Endodermal cell (in vitro differentiated cells): ENCODE data around the gene OR2Z1. TPM values are rescaled to one million over a fixed set of nuclear protein-coding genes. Genes with fewer than 3 reads are reported as not detected.

Experiments
- DNase-seq: peaks from one replicate; pipeline ENCODE4 v3.0.0-alpha.2; 2017
- H3K27ac ChIP-seq: 2 replicates; pipeline ENCODE4 v1.5.1; 2013; ENCODE audit warnings: mild to moderate bottlenecking, low read depth, low read length, moderate library complexity
- H3K27me3 ChIP-seq: 2 replicates; pipeline ENCODE4 v1.6.1; 2013; ENCODE audit warnings: mild to moderate bottlenecking, low read length, moderate library complexity; ENCODE audit not compliant: insufficient read depth, control insufficient read depth, poor library complexity, severe bottlenecking
- H3K36me3 ChIP-seq: 2 replicates; pipeline ENCODE4 v1.7.0; 2013; ENCODE audit warnings: mild to moderate bottlenecking, low read length, moderate library complexity; ENCODE audit not compliant: control insufficient read depth, insufficient read depth
- H3K4me1 ChIP-seq: one replicate; pipeline ENCODE4 v1.7.0; 2013; ENCODE audit warnings: low read length; ENCODE audit not compliant: control insufficient read depth, insufficient read depth
- H3K4me3 ChIP-seq: 2 replicates; pipeline ENCODE4 v1.5.1; 2013; ENCODE audit warnings: mild to moderate bottlenecking, low read length, moderate library complexity
- H3K9ac ChIP-seq: 2 replicates; pipeline ENCODE4 v1.6.1; 2013; ENCODE audit warnings: mild to moderate bottlenecking, low read length, moderate library complexity; ENCODE audit not compliant: poor library complexity, severe bottlenecking; ENCODE audit errors: extremely low read depth
- H3K9me3 ChIP-seq: 2 replicates; pipeline ENCODE4 v1.6.1; 2013; ENCODE audit warnings: mild to moderate bottlenecking, low read length, moderate library complexity; ENCODE audit not compliant: control insufficient read depth
- H3K27ac Mint-ChIP-seq: 2 replicates; pipeline ENCODE4 v1.8.0; 2020; ENCODE audit warnings: mixed read lengths
- H3K27me3 Mint-ChIP-seq: 2 replicates; pipeline ENCODE4 v1.8.0; 2021; ENCODE audit warnings: mild to moderate bottlenecking, mixed read lengths; ENCODE audit not compliant: insufficient read depth
- H3K36me3 Mint-ChIP-seq: 2 replicates; pipeline ENCODE4 v1.8.0; 2020; ENCODE audit warnings: low read depth, mixed read lengths
- H3K4me1 Mint-ChIP-seq: 2 replicates; pipeline ENCODE4 v1.8.0; 2020; ENCODE audit warnings: mixed read lengths
- H3K4me3 Mint-ChIP-seq: 2 replicates; pipeline ENCODE4 v1.8.0; 2020; ENCODE audit warnings: mild to moderate bottlenecking, moderate library complexity, mixed read lengths
- H3K9me3 Mint-ChIP-seq: 2 replicates; pipeline ENCODE4 v1.8.0; 2020; ENCODE audit warnings: mild to moderate bottlenecking, mixed read lengths
- WGBS, 2 experiments: methylation state at CpG; one replicate each; pipeline versions ENCODE4 v1.1.5 to v1.1.7; 2013; ENCODE audit warnings: missing lambda C conversion rate in 2 of 2, mixed read lengths in 1 of 2; ENCODE audit not compliant: insufficient coverage in 1 of 2, insufficient read length in 1 of 2; 5-methylcytosine and 5-hydroxymethylcytosine counted together
- total RNA-seq, 2 donors: library from RNA; stranded (reverse); fragmentation: NEBNext Ultra II Directional in 1 of 2; extraction: Animal tissue kit (Norgen Biotek cat#: 25700) in 1 of 2; gene quantifications; 2 replicates in 1 of 2; 3 replicates in 1 of 2; pipeline ENCODE4 v1.2.1, GENCODE V29; 2021
- TF ChIP-seq, protein P1 (sequence below): fragments of 200-600 bp; sonication (generic); conservative IDR thresholded peaks from 2 replicates; pipeline ENCODE4 v1.5.0; 2021; ENCODE audit warnings: antibody characterized with exemption, mild to moderate bottlenecking

Gene OR2Z1
- total RNA-seq, 2 donors from 2014 or later: not detected

DNA sequence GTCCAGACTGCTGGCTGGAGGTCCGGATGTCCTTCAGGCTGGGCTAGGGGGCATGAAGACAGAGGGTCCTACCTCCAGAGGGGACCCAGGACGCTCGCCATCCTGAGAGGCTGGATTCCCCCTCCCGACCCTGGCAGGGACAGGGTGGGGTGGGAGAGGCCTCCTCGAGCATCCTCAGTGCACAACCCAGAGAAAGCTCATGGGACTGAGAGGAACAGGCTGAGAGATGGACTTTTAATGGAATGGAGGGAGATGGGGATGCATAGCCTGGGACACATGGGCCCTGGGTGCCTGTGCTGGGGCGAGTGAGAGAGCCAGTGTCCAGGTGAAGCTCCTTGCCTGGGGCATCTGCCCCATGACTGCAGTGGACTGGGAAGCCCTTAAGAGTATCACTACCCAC lies 25.9 kb upstream of the OR2Z1 start:
- no peaks in the 10 kb centered on the region for H3K4me1 Mint-ChIP-seq
- TF ChIP-seq, protein P1, sequence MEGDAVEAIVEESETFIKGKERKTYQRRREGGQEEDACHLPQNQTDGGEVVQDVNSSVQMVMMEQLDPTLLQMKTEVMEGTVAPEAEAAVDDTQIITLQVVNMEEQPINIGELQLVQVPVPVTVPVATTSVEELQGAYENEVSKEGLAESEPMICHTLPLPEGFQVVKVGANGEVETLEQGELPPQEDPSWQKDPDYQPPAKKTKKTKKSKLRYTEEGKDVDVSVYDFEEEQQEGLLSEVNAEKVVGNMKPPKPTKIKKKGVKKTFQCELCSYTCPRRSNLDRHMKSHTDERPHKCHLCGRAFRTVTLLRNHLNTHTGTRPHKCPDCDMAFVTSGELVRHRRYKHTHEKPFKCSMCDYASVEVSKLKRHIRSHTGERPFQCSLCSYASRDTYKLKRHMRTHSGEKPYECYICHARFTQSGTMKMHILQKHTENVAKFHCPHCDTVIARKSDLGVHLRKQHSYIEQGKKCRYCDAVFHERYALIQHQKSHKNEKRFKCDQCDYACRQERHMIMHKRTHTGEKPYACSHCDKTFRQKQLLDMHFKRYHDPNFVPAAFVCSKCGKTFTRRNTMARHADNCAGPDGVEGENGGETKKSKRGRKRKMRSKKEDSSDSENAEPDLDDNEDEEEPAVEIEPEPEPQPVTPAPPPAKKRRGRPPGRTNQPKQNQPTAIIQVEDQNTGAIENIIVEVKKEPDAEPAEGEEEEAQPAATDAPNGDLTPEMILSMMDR: no peak
- H3K4me1 ChIP-seq: no peaks in the 10 kb centered on the region
- peaks cover 4% of the 10 kb centered on the region for H3K9me3 Mint-ChIP-seq
- no peak overlapping the region for H3K4me3 Mint-ChIP-seq
- H3K9ac ChIP-seq: no peak overlapping the region
- H3K27me3 Mint-ChIP-seq: peaks cover 41% of the 10 kb centered on the region
- H3K9me3 ChIP-seq: no peaks in the 10 kb centered on the region
- no peaks in the 10 kb centered on the region for H3K27me3 ChIP-seq
- H3K36me3 Mint-ChIP-seq: no peaks in the 10 kb centered on the region
- no peak overlapping the region for H3K27ac Mint-ChIP-seq
- no peak overlapping the region for H3K27ac ChIP-seq
- WGBS, 2 experiments: 61% methylated on average over 6 of the region's 6 CpGs; no CpG with 5 or more reads in 1 of the 2 experiments
- no peak for DNase-seq
- H3K36me3 ChIP-seq: no peaks in the 10 kb centered on the region
- H3K4me3 ChIP-seq: no peak overlapping the region

DNA sequence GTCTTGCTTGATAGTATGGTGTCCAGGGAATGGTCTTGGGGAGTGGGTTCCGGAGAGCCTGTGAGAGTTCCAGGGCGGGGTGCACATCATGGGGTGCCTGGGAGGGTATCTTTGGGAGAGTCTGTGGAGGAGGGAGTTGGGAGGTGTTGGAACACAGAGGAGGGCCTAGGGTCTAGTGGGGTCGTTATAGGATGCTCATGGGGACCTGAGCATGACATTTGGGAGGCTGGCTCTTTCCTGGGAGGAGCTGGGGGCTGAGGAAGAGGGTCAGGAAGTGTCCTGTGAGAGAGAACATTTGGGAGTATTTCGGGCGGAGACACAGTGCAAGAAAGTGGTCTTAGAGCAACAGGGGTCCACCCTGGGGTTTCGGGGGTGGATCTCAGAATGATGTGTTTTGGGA lies 25.5 kb upstream of the OR2Z1 start:
- H3K27ac Mint-ChIP-seq: no peak overlapping the region
- Histone ChIP-seq H3K36me3 (no peaks in the 10 kb centered on the region), H3K9ac (no peak overlapping the region), H3K9me3 (no peaks in the 10 kb centered on the region), H3K4me1 (no peaks in the 10 kb centered on the region), H3K27me3 (no peaks in the 10 kb centered on the region), H3K27ac (no peak overlapping the region), H3K4me3 (no peak overlapping the region)
- H3K4me3 Mint-ChIP-seq: no peak overlapping the region
- H3K36me3 Mint-ChIP-seq: no peaks in the 10 kb centered on the region
- WGBS, 2 experiments: 67 to 69% methylated on average over 5 to 6 of the region's 6 CpGs
- peaks cover 38% of the 10 kb centered on the region for H3K27me3 Mint-ChIP-seq
- peaks cover 3% of the 10 kb centered on the region for H3K9me3 Mint-ChIP-seq
- TF ChIP-seq, protein P1: no peak
- no peak for DNase-seq
- no peaks in the 10 kb centered on the region for H3K4me1 Mint-ChIP-seq

DNA sequence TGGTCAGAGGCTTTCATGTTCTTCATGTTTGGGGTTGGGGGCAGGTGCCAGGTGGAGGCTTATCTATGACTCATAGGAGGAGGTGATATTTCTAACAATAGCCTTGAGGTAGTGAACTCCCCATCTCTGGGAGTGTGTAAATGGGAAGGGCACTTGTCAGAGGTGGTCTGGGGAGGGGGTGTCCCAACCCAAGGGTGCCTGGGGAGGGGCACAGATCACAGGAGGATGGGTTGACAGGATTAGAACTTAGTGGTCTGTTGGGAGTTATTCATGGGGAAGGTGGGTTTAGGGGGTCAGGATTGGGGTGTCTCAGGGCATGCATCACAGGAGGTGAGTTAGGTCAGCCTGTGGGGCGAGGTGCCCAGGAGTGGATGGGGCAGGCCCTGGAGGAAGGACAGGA lies 24.4 kb upstream of the OR2Z1 start:
- Histone ChIP-seq H3K4me3 (no peak overlapping the region), H3K4me1 (no peaks in the 10 kb centered on the region), H3K9me3 (no peaks in the 10 kb centered on the region), H3K9ac (no peak overlapping the region), H3K27ac (no peak overlapping the region), H3K36me3 (no peaks in the 10 kb centered on the region), H3K27me3 (no peaks in the 10 kb centered on the region)
- Mint-ChIP-seq H3K4me1 (no peaks in the 10 kb centered on the region), H3K9me3 (peaks cover 3% of the 10 kb centered on the region), H3K4me3 (no peak overlapping the region), H3K27me3 (peaks cover 33% of the 10 kb centered on the region), H3K27ac (no peak overlapping the region), H3K36me3 (no peaks in the 10 kb centered on the region)
- no peak for DNase-seq
- 50 to 61% methylated on average over 1 of the region's 1 CpG for WGBS, 2 experiments
- TF ChIP-seq, protein P1: no peak
